Stimulated activated CD4-positive, alpha-beta T cell treated with anti-CD3 and anti-CD28 coated beads, Interleukin-4, amount 100 ng/mL, for 48 hours (primary cell): ENCODE measurements around the gene PPP1CA.
"Not testable (repeated sequence)": the region's sequence is repeated elsewhere in the genome, so short reads cannot be mapped to it uniquely, and the experiment has no call there.

Source experiments
- DNase-seq, 2 donors: peaks; one replicate each; pipeline ENCODE4 v3.0.0-alpha.2; 2020; ENCODE audit warnings: low read depth in 2 of 2

The PPP1CA gene

DNA sequence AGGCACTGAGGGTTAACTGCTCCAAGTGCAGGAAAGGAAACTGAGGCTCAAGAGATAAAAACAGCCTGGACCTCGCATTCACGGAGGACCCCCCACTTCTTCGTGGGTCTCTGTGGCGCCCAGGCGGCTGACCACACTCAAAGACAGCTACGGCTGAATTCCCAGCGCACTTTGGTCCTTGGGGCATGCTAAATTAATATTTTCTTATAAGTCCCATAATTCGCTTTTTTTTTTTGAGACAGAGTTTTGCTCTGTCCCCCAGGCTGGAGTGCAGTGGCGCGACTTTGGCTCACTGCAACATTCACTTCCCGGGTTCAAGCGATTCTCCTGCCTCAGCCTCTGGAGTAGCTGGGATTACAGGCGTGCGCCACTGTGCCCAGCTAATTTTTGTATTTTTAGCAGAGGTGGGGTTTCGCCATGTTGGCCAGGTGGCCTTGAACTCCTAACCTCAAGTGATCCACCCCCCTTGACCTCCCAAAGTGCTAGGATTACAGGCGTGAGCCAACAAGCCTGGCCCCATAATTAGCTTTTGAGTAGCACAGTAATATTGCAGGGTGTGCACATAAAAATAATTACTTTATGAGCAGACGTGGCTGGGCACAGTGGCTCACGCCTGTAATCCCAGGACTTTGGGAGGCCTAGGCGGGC is 658 bp upstream of the PPP1CA start:
- DNase-seq, result not testable (repeated sequence)

- DNase-seq, result no peak
Observed at GRCh38 chr11:67400942-67401494, 640 bp downstream of the PPP1CA start.

DNA sequence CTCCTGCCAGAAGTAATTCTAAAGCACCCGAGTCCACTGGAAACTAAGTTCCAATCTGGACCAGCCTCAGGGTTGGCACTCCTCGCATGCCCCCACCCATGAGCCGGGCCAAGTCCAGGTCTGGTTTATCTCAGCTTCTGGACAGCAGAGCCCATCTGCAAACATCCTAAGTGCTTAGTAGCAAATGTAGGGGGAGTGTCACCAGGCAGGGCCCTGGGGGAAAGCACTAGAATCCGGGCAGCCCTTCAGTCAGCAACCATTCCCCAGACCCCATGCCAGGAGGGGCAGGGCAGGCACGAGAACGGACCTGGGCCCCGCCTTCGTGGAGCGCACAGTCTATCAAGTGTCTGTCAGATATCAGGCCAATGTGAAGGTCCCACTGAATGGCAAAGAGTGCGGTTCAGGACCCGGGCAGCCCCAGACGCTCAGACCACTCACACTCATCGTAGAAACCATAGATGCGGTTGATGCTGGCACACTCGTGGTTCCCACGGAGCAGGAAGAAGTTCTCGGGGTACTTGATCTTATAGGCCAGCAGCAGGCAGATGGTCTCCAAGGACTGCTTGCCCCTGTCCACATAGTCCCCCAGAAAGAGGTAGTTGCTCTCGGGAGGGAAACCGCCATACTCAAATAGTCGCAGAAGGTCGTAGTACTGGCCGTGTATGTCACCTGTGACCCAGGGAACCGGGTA is 1.3 kb downstream of the PPP1CA start:
- no peak for DNase-seq

GRCh38 chr11:67398661-67399563 is 2.7 kb downstream of the PPP1CA start:
- no peak for DNase-seq

GRCh38 chr11:67397986-67398660 is 3.5 kb downstream of the PPP1CA start:
- DNase-seq, result no peak

DNA sequence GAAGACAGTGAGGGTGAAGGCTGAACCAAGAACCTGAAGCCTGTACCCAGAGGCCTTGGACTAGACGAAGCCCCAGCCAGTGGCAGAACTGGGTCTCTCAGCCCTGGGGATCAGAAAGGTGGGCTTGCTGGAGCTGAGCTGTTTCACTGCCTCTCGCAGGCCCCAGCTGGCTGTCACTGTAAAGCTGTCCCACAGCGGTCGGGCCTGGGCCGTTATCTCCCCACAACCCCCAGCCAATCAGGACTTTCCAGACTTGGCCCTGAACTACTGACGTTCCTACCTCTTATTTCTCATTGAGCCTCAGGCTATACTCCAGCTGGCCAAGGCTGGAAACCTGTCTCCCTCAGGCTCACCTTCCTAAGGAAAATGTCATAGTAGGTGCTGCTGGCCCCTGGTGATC is 4.1 kb downstream of the PPP1CA start:
- no peak for DNase-seq

- no peak for DNase-seq
Observed at GRCh38 chr11:67396587-67397389, 4.9 kb downstream of the PPP1CA start.

DNA sequence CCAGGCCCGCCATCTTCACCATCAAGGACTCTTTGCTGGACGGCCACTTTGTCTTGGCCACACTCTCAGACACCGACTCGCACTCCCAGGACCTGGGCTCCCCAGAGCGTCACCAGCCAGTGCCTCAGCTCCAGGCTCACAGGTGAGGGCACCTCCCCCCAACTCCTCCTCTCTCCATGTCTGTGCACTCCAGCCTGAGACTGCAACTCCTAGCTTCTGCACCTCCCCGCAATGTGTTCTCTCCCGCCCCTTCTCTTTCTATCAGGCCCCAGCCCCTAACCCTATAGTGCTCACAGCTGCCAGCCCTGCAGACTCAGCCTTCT is 5.4 kb downstream of the PPP1CA start:
- DNase-seq, result no peak

GRCh38 chr11:67395555-67396258 is 6.0 kb downstream of the PPP1CA start:
- no peak for DNase-seq

GRCh38 chr11:67393990-67394389 is 7.7 kb downstream of the PPP1CA start:
- DNase-seq, result no peak

- no peak for DNase-seq
Observed at GRCh38 chr11:67393437-67393836, 8.2 kb downstream of the PPP1CA start.

DNA sequence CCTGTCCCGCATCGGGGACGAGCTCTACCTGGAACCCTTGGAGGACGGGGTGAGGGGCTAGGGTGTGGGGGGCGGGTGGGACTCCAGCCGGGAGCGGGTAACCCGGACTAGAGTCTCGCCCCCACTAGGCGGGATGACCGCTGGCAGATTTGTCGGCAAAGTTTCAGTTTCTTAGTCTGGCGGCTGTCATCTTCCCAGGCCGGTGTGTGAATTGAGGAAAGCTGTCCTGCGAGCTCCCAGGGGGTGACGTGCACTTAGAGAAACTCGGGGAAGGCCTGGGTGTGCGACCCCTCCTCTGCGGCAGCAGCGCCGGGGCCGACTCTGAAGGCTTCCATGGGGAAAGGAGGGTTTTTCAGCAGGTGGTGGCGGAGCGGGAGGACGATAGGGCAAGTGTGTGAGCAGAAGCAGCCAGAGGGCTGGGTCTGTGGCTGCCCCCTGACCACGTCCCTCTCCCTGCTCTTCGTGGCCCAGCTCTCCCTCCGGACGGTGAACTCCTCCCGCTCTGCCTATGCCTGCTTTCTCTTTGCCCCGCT is 9.4 kb downstream of the PPP1CA start:
- DNase-seq, result no peak

- DNase-seq, result peak; percentile 91 to 92
Observed at GRCh38 chr11:67391304-67392182, 10.1 kb downstream of the PPP1CA start, which contains the start of gene RAD9A. TSS of gene RAD9A (plus strand) at chr11:67391986. CDS start at chr11:67392045, 59 bp downstream.

GRCh38 chr11:67390947-67391303 is 10.7 kb downstream of the PPP1CA start:
- DNase-seq, result no peak

DNA sequence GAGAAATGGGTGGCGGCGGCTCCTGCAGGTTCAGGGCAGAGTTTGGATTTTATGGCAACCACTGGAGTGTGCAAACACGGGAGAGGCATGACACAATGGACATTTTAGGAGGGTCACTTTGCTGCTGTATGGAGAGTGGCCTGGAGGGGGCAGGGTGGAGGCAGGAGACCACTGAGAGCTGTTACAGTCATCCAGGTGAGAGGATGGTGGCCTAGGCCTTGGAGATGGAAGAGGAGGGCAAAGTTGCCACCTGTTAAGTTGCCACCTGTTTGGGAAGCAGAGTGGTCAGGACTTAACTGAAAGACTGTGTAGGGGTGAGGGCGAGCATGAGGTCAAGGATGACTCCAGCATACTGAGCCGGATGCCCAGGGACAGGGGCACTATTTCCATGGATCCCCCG is 12.2 kb downstream of the PPP1CA start:
- DNase-seq, result no peak

- no peak for DNase-seq
Observed at GRCh38 chr11:67387518-67387917, 14.1 kb downstream of the PPP1CA start.

GRCh38 chr11:67387069-67387468 is 14.6 kb downstream of the PPP1CA start:
- DNase-seq, result no peak

GRCh38 chr11:67384851-67385366 is 16.7 kb downstream of the PPP1CA start:
- DNase-seq, result no peak
